Stromal cell of bone marrow (primary cell): ENCODE data around the gene SEPTIN5.
A peak's percentile ranks its signal among the peaks of the same experiment; 100 is the strongest.
"Not testable (repeated sequence)": the region's sequence is repeated elsewhere in the genome, so short reads cannot be mapped to it uniquely, and the experiment has no call there.

ENCODE experiments used
- DNase-seq: peaks from one replicate; pipeline ENCODE4 v3.0.0-alpha.2; 2012; ENCODE audit warnings: low read depth

Gene SEPTIN5

DNA sequence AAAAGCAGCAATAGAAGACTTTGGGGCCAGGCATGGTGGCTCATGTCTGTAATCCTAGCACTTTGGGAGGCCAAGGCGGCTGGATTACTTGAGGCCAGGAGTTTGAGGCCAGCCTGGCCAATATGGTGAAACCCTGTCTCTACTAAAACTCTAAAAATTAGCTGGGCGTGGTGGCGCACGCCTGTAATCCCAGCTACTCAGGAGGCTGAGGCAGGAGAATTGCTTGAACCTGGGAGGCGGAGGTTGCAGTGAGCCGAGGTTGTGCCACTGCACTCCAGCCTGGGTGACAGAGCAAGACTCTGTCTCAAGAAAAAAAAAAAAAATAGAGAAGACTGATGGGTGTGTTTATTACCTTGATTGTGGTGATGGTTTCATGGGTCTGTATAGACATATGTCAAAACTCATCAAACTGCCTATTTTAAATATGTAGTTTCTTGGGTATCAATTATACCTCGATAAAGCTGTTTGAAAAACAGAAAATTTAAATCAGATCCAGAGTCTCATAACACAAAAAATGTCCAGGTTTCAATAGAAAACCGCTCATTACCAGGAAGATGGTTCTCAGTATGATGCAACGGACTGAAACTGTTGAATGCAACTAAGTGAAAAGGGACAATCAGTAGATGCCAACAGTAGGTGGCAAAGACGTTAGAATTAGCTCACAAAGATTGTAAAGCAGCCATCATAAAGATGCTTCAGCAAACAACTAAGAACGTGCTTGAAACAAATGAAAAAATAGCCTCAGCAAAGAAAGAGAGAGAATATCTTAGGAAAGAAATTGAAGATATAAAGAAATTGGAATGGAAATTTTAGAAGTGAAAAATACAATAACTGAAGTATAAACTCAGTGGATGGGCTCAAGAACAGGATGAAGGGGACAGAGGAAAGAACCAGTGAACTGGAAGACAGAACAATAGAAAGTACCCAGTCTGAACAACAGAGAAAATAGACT, 33.1 kb upstream of the SEPTIN5 start:
- no peak for DNase-seq

DNA sequence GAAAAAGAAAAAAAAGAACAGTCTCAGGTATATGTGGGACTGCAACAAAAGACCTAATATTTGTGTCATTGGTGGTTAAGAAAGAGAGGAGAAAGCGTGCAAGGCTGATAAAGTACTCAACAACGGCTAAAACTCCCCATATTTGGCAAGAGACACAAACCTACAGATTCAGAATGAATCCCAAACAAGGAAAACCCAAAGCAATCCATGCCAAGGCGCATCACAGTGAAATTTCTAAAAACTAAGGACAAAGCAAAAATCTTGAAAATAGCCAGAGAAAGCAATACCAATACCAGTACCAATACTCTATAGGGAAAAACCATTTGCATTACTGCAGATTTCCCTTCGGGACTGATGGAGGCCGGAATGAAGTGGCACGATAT, 32.4 kb upstream of the SEPTIN5 start:
- DNase-seq = no peak

DNA sequence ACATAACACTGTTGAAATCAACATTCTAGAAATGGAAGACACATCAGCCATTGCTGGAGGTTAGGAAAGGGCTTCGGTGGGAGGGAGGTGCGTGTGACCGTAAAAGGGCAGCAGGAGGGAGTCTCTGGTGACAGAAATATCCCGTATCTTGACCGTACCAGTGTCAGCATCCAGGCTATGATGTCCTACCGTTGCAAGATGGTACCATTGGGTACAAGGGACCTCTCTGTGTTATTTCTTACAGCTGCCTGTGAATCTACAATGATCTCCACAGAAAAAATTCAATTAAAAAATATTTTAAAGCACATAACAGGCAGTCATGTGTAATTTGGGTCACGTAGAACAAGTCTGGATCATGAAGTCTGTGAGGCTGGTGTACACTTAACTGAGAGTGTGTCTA, 27.4 kb upstream of the SEPTIN5 start:
- DNase-seq = no peak

DNA sequence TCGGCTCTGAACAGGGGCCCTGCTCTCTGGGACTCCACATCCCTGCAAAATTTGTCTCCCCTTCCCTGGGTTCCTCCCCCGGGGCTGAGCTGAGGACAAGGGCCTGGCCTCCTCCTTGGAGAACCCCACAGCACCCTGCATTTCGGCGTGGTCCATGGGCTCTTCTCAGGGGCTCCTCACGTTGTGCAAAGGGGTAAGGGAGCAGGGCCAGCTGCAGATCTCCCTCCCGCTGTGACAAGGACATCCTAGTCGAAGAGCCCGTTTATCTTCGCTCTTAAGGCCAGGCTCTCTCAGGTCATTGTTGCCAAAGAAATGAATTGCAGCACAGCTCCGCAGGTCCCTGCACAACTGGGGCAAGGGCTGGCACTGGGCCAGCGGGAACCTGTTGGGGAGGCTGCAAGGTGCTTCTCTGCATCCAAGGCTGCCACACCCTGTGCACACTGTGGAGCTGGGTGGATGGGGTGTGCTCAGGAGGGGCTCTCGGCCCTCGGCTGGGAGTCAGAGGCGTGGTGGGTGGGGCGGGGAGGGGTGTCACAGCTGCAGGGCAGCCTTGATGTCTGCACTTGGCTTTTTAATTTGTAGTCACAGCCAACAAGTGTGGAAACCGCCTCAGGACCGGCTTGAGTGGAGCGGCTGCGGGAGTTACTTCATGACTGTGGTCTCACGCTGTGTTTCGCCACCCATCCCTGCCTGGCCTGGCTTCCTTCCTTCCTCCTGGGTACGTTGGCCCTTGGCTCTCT, 26.6 kb upstream of the SEPTIN5 start:
- no peak for DNase-seq

DNA sequence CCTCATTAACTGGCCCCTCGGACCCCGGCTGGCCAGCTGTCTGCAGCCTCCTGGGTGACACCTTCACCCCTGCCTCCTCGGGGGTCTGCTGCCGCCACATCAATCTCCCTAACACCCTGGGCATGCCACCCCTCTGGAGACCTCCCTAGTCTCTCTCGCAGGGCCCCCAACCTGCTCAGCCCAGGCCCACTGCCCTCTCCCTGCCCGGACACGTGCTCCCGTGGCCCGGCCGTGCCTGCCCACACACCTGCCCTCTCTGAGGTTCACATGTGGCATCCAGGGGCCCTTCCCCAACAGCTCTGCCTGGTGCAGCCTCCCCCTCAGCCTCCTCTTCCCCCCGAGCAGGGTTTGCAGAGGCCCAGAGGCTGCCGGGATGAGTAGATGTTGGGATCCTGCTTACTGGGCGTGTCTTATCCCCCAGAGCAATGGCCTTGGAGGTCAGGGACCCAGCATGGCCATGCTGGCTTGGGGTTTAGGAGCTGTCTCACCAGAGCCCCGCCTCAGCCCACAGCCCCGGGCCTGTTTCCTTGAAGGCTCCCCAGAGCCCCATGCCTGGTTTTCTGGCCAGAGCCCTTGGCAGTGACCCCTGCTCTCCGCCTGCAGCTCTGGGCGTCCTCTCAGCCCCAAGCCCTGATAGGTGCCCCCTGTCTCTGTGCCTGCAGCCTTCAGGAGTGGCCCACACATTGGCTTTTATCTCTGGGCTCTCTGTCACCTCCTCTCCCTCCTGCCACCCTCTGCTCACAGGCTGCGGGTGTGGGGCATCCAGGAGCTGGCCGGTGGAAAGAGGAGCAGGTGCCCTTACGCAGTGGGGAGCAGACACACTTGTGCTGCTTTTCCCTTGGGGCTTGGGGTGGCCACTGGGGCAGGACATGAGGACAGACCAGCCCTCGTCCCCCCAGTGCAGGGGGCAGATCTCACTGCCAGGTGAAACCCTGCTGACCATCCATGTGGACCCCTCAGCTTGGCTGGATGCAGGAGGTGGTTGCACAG, 25.7 kb upstream of the SEPTIN5 start:
- no peak for DNase-seq

DNA sequence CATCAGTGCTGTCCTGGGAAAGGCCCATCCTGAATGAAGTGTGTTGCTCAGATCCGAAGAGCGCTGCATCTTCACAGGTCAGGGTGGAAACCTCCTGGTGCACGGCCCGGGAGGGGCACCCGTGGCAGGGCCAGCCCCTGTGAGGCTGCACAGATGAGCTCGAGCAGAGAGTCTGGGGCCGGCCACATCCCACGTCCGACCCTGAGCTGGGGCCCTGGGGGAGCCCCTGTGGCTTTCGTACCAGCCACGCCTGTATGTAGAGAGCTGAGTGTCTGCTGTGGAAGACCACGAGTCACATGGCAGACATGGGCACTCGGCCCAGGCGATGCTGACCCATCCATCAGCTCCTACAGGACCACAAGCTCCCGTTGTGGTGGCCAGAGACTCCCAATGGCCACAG, 24.9 kb upstream of the SEPTIN5 start:
- no peak for DNase-seq

DNA sequence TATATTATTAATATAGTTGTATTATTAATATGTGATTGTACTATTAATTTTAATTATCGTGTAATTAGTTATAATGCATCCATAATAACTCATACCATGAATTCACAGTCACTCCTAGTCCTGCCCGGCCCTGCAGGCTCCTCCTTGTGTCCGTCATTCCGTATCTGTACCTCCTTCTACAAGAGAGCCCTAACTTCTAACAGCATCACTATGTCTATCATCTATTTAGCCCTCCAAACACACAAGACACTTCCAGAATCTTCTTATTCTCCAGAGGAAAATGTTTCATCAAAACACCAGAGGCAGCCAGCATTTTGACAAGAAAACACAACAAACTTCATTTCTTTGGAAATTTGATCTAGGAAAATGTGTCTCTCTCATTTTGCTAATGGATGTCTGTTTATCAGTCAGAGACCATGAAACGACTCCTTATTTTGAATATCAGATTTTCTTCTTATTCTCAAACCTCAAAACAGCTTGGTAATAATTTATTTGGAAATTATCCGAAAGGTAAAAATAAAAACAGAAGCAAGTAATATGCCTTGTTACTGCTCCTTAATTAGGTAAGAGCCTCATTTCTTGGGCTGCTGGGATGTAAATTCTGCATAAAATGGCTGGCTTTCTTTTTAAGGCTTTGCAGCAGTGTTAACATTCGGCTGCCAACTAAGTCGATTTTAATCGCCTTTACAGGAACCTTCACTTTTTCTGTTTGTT, 23.1 kb upstream of the SEPTIN5 start:
- no peak for DNase-seq

DNA sequence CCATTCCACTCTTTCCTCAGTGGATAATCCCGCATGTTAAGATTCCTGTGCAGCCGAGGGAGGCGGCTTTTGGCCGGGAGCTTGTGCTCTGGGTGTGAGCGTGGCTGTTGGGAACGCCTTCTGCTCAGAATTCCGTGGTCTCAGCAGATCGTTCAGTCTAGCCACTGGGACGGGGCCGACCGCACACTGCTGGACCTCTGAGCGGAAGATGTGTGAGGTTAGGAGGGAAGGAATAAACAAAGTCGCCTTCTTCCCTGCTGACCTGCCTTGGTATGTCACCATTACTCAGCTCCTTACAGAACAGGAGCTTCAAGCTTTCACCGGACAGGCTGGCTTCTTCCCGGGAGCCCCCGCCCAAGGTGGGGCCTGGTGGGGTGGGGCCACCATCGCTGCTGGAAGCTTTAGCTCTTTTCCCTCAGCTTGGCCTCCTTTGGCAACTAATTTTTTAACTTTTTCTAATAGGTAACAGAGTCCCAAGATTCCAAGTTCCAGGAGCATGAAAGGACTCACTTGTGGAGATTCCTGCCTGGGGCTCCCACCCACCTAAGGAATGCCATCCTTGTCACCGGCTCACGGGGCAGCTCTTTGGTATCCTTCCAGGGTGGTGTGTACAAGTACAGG, 22.5 kb upstream of the SEPTIN5 start:
- peak; percentile 8 for DNase-seq

DNA sequence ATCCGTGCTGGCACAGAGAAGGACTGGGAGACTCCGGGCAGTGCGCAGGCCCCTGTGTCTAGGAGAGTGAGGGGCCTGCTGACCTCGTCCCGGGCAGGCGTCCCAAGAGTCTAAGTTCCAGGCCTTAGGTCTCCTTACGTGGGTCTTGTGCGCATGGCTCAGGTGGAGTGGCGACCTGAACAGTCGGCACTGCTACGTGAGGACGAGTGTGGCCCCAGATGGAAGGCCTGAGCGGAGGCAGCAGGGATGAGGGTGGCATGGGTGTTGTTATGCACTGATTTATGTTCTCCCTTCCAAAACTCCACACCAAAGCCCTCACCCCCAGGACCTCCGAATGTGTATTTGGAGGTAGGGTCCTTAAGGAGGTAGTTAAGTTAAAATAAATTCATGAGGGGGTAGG, 20.7 kb upstream of the SEPTIN5 start:
- no peak for DNase-seq

DNA sequence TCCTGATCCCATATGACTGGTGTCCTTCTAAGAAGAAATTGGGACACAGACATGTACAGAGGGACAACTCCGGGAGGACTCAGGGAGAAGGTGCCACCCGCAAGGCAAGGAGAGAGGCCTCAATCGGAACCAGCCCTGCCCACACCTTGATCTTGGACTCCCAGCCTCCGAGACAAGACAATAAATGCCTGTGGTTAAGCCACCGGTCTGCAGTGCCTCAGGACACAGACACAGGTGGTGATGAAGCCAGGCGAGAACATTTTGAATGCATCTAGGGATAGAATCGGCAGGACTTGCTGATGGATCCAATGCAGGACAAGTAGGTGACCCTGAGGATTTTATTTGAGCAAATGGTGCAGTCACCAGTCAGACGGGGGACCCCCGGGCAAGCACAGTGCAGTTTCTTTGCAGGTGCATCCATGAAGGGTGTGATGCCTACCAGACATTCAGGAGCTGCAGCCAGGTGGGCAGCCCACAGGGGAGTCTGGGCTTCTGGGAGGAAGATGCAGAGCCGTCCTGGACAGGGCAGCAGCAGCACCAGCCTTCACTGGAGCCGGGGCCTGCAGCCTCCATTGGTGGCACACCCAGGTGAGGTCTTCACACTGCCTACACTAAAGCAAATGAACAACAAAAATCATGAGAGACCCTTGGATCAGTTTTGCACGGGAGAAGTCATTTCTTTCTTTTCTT, 20.2 kb upstream of the SEPTIN5 start:
- no peak for DNase-seq

DNA sequence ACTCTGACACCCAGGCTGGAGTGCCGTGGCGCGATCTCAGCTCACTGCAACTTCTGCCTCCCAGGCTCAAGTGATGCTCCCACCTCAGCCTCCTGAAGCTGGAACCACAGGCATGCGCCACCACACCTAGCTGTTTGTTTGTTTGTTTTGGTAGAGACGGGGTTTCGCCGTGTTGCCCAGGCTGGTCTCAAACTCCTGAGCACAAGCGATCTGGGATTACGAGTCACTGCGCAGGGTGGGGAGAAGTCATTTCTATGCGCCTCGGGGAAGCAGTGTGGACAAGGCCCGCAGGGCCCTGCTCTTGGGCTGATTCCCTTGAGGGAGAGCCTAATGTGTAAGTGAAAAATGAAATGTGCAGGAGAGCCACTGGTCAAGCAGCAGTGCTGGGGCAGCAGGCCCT, 19.6 kb upstream of the SEPTIN5 start:
- DNase-seq = no peak

DNA sequence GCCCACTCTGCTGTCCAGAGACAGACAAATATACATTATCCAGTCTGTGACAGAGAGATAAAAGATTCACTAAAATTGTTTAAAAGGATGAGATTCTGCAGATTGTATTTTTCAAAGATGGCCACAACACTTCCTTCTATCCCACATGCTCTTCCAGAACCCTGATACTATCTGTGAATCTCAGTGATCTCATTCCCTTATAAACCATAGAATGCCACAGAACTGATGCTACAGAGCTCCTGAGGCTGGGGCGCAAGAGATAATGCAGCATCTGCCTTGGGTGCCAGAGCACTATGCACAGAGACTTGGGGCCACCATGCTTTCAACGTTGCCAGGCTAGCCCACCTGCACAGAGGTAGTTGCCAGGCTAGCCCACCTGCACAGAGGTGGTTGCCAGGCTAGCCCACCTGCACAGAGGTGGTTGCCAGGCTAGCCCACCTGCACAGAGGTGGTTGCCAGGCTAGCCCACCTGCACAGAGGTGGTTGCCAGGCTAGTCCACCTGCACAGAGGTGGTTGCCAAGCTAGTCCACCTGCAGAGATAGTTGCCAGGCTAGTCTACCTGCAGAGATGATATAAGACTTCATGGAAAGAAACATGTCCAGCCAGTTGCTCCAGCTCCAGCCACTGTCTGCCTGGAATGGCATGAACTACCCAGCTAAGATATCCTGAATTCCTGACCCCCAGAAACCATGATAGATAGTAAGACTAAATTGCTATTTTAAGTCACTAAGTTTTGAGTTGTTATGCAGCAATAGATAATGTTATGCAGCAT, 17.6 kb upstream of the SEPTIN5 start:
- no peak for DNase-seq

DNA sequence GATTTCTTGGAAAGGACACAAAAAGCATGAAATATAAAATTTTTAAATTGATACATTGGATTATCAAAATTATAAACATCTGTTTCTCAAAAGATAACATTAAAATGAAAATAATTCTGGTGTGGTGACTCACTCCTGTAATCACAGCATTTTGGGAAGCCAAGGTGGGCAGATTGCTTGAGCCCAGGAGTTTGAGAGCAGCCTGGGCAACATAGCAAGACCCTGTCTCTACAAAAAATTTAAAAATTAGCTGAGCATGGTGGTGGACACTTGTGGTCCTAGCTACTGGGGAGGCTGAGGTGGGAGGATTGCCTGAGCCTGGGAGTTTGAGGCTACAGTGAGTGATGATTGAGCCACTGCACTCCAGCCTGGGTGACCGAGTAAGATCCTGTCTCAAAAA, 16.4 kb upstream of the SEPTIN5 start:
- not testable (repeated sequence) for DNase-seq

DNA sequence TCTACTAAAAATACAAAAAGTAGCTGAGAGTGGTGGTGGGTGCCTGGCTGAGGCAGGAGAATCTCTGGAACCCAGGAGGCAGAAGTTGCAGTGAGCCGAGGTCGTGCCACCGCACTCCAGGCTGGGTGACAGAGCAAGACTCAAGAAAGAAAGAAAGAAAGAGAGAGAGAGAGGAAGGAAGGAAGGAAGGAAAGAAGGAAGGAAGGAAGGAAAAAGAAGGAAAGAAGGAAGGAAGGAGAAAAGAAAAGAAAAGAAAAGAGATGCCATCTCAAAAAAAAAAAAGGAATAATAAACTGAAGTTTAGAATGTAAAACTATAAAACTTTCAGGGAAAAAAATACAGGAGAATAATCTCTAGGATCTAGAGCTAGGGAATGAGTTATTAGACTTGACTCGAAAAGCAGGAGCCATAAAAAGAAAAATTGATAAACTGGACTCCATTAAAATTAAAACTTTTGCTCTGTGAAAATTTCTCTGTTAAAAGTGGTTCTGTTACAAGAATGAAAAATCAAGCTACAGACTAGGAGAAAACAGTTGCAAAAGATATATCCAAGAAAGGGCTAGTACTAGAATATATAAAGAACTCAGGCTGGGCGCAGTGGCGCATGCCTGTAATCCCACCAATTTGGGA, 13.4 kb upstream of the SEPTIN5 start:
- no peak for DNase-seq

DNA sequence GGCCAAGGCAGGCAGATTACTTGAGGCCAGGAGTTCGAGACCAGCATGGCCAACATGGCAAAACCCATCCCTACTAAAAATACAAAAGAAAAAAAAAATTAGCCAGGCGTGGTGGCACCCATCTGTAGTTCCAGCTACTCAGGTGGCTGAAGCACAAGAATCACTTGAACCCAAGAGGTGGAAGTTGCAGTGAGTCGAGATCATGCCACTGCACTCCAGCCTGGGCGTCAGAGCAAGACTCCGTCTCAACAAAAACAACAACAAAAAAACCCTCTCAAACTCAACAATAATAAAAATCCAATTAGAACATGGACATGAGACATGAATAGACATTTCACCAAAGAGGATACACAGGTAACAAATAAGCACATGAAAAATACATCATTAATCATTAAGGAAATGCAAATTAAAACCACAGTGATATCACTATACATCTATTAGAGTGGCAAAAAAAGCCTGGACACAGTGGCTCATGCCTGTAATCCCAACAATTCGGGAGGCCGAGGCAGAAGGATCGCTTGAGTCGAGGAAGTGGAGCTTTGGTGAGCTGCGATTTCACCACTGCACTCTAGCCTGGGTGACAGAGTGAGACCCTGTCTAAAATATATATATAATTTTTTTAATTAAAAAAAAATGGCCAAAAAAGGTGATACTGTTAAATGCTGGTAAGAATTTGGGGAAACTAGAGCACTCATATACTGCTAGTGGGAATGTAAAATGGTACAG, 12.7 kb upstream of the SEPTIN5 start:
- DNase-seq = no peak

DNA sequence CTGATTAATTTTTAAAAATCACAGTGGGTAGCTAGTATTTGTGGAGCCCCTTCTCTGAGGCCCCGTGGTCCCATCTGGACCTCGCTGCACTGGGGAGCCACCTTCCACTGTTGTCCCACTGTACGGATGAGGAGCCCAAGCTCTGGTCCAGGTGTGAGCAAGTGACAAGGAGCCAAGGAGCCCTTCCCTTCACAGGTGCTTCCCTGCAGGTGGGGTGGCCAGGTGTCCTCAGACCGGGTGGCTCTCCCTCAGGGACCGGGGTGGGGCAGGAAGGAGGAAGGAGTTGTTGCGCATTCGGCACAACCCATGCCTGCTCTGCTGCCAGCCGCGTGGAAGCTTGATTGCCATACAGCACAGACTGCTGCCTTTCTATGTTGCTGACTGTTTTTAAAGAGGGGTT, 10.4 kb upstream of the SEPTIN5 start:
- no peak for DNase-seq

DNA sequence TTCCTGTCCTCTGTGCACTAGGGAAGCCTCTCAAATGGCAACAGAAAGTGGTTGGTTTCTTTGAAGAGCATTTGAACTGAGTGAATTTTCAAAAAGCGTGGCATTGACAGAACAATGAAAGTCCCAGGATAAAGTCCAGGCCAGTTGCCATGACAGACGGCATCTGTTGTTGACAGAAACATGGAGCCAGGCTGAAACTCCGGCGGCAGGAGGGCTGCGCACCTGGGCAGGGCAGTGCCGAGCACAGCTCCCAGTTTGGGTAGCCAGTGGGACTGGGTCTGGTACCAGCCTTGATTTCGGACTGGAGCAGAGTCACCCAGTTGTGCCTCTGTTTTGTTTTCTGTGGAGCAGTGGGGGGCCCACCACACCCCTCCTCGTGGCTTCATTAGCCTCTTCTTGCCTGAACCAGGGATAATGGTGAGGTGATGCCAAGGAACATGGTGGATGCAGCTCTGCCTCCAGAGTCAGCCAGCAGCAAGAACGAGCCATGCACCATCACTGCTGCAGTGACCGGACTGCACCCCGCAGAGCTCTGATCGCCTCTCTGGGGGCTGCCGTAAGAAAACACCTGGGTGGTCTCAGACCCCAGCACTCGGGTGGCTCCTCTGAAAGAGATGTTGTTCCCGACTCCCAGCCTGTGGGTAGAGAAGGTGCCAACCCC, 9.8 kb upstream of the SEPTIN5 start:
- no peak for DNase-seq
